Measurements from ENCODE around the gene KLHDC1.

KLHDC1 gene

GRCh38 chr14:49792618-49793017 lies 99.7 kb downstream of the KLHDC1 start:
- no peak for DNase-seq

- DNase-seq = no peak
These were observed 103.1 kb downstream of the KLHDC1 start for GRCh38 chr14:49796025-49796424.

Data from midbrain (tissue), 1 donor.